Measurements from ENCODE around the gene PAF1. TPM values are rescaled to one million over a fixed set of nuclear protein-coding genes. Genes with fewer than 3 reads are reported as not detected.

Gene PAF1
- polyA plus RNA-seq (2011; rRNA removed), result 73.0 and 103 TPM in 2 replicates
- 72.7 and 76.5 TPM in 2 replicates for polyA plus RNA-seq (2012; cell fraction: cytosol; rRNA removed)
- polyA plus RNA-seq (2012; cell fraction: nucleus; rRNA removed), result 133 and 138 TPM in 2 replicates
- polyA plus RNA-seq (2017; fragmentation: RNase III; extraction: RNeasy Plus Mini Kit Qiagen cat#74134 plus additional on column Dnase treatment), result 89.4 to 110 TPM (median 108 TPM) in 3 replicates
- 77.6 and 78.1 TPM in 2 replicates for polyA minus RNA-seq (2011; rRNA and poly(A)+ RNA removed)

GRCh38 chr19:39390751-39391437, at the start of gene PAF1, which contains the start of gene MED29:
Gene PAF1 (minus strand): TSS chr19:39391106. CDS start chr19:39390864, 242 bp downstream.
Gene MED29 (plus strand): TSS chr19:39391378. CDS start chr19:39391423, 45 bp downstream.
- POLR2A ChIA-PET, result interaction anchor here (0.6 to 2.3 kb wide), 22 partner anchors 9 to 279 kb away, joined by 3 to 62 read pairs (median 7); partner anchors contain the start of genes PLEKHG2, RPS16, SAMD4B and SUPT5H
- WGBS (ENCODE audit: missing lambda C conversion rate), result 1% methylated on average over 60 of the region's 60 CpGs
- ATAC-seq, result peak; percentile 91 to 97
- TF ChIP-seq FOSL2 (IDR thresholded peaks at IDR 0.05) (no peak), FOSL2 (CRISPR knock-in tag; IDR thresholded peaks at IDR 0.05) (no peak), PBX3 (IDR thresholded peaks at IDR 0.05) (peak; percentile 93), EHMT2 (IDR thresholded peaks at IDR 0.05; ENCODE audit: low read depth) (no peak), NPAS2 (CRISPR knock-in tag; IDR thresholded peaks at IDR 0.05; ENCODE audit: borderline replicate concordance) (no peak), ESRRA (IDR thresholded peaks at IDR 0.05; ENCODE audit: borderline replicate concordance, low read length) (no peak), GATA3 (IDR thresholded peaks at IDR 0.05; ENCODE audit: borderline replicate concordance) (peak; percentile 30), PHF8 (IDR thresholded peaks at IDR 0.05; ENCODE audit: borderline replicate concordance, low read depth) (peak; percentile 77), HDAC2 (IDR thresholded peaks at IDR 0.05) (no peak), ATOH8 (CRISPR knock-in tag; IDR thresholded peaks at IDR 0.05; ENCODE audit: low read depth) (no peak), HMGXB4 (CRISPR knock-in tag; IDR thresholded peaks at IDR 0.05; ENCODE audit: borderline replicate concordance) (peak; percentile 75; the same call in 1 of the 2 replicates), KDM1A (IDR thresholded peaks at IDR 0.05; ENCODE audit: low read depth) (no peak), SMC3 (IDR thresholded peaks at IDR 0.05) (0 out of 3 replicates have a peak, but pooled peaks have one; percentile 17), RCOR1 (IDR thresholded peaks at IDR 0.05; ENCODE audit: low read depth, low read length) (no peak), CHD2 (IDR thresholded peaks at IDR 0.05; ENCODE audit: low read length, partially characterized antibody) (peak; percentile 8), TFCP2L1 (CRISPR knock-in tag; IDR thresholded peaks at IDR 0.05) (no peak), ELK1 (IDR thresholded peaks at IDR 0.05; ENCODE audit: low read depth, low read length) (no peak), ZNF302 (CRISPR knock-in tag; IDR thresholded peaks at IDR 0.05) (no peak), FOSB (CRISPR knock-in tag; IDR thresholded peaks at IDR 0.05) (no peak), CBX8 (IDR thresholded peaks at IDR 0.05) (no peak), NR3C1 (IDR thresholded peaks at IDR 0.05) (no peak), RAD21 (conservative IDR thresholded peaks at IDR 0.05 in 1 of 2, IDR thresholded peaks at IDR 0.05 in 1 of 2) (no peak; a peak in 1 of 5 replicates), CHD4 (IDR thresholded peaks at IDR 0.05; ENCODE audit: borderline replicate concordance) (no peak), NFE2L2 (conservative IDR thresholded peaks at IDR 0.05; ENCODE audit: low read length) (no peak), MAZ (IDR thresholded peaks at IDR 0.05; ENCODE audit: borderline replicate concordance, low read depth, low read length) (0 out of 2 replicates have a peak, but pooled peaks have one; percentile 12), BCL3 (IDR thresholded peaks at IDR 0.05) (peak; percentile 89; the same call in 2 of the 3 replicates), POLR2AphosphoS2 (conservative IDR thresholded peaks at IDR 0.05; ENCODE audit: low read length) (no peak; the same call in none of the 2 replicates), EHF (CRISPR knock-in tag; IDR thresholded peaks at IDR 0.05) (no peak), BHLHE40 (IDR thresholded peaks at IDR 0.05; ENCODE audit: low read depth, low read length) (no peak), EP300 (IDR thresholded peaks at IDR 0.05) (no peak), TP53 (CRISPR knock-in tag; IDR thresholded peaks at IDR 0.05) (0 out of 2 replicates have a peak, but pooled peaks have one; percentile 58), JUN (IDR thresholded peaks at IDR 0.05) (peak; percentile 97), HOXB13 (CRISPR knock-in tag; IDR thresholded peaks at IDR 0.05; ENCODE audit: low read depth) (no peak)
- TF ChIP-seq, protein P1, sequence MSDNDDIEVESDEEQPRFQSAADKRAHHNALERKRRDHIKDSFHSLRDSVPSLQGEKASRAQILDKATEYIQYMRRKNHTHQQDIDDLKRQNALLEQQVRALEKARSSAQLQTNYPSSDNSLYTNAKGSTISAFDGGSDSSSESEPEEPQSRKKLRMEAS (IDR thresholded peaks at IDR 0.05), result peak; percentile 79

More at GRCh38 chr19:39390751-39391437, at the start of gene PAF1, which contains the start of gene MED29:
- Histone ChIP-seq H3K9me3 (no peaks in the 10 kb centered on the region), H3K4me2 (peak within 1 kb of the TSS; percentile 91), H3K27ac (peak within 1 kb of the TSS; percentile 89 to 90), H3K4me1 (peaks cover 15% of the 10 kb centered on the region; the same call in 2 of the 3 replicates), H3K4me3 (peak within 1 kb of the TSS; percentile 68)
- CTCF ChIA-PET, result interaction anchor here (0.6 to 21.4 kb wide), 17 partner anchors 9 to 280 kb away, joined by 3 to 457 read pairs (median 6); partner anchors contain the start of genes EID2B, PLEKHG2, RPS16 and SAMD4B
- DNase-seq (ENCODE audit: low read depth in 1 of 2, low spot score in 1 of 2) (peak; percentile 100), FAIRE-seq (peak; percentile 100)
